ENCODE measurements around the gene RASSF4. TPM values are rescaled to one million over a fixed set of nuclear protein-coding genes. Genes with fewer than 3 reads are reported as not detected.

The RASSF4 gene
- total RNA-seq, 1 experiment from 2014 or later: 11.5 TPM

DNA sequence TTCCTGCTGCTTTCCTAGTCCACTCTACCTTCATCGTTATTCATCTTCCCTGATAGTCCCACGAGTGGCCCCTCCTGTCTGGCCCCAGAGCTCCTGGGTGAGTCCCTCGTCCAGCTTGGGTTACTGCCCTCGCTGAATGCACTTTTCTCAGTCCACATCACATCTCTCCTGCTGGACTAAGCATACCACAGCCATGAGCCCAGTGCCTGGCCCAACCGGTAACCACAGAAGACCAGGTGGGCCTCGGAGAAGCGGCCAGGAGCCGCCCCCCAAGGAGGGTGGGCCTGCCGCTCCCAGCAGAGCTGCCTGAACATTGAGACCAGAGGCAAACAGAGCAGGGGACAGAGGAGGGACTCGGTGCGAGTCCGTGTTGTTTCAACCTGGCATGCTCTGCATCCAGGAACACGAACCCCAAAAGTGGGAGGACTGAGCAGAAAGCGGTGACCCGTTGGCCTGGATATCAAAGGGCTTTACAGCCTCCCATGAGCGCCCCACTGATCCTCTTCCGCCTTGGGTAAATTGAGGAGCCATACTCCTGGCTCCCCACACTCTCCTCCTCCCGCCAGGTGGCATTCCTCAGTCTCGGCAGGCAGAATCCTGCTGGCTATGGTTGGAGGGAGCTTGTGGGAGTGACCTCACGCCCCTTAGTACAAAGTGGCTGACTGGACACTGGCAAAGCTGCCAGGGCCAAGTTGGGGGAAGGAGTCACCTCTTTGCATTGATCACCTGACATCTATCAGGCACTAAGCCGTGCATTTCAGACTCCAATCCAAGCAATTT is 35.2 kb upstream of the RASSF4 start:
- Mint-ChIP-seq H3K9me3 (no peaks in the 10 kb centered on the region; a peak in 2 of 5 replicates), H3K4me3 (no peak overlapping the region; a peak in 1 of 5 replicates), H3K36me3 (ENCODE audit: insufficient read depth in 1 of 3, low read depth in 3 of 3) (no peaks in the 10 kb centered on the region), H3K27me3 (ENCODE audit: low read depth) (peaks cover 22% of the 10 kb centered on the region), H3K4me1 (peaks cover 0 to 5% of the 10 kb centered on the region in 2 experiments; a peak in 2 of 4 replicates), H3K27ac (peak overlapping the region in 1 of 3 experiments; percentile 30; a peak in 1 of 7 replicates)
- H4K8ac ChIP-seq (replicated peaks; ENCODE audit: insufficient read length, low read depth, low read length): no peak overlapping the region
- H3K9ac ChIP-seq (ENCODE audit: extremely low read depth, insufficient read length, low read length): no peak overlapping the region
- H3K4me2 ChIP-seq (ENCODE audit: insufficient read depth, insufficient read length, low read length): no peak overlapping the region
- no peak overlapping the region for H2BK5ac ChIP-seq (ENCODE audit: insufficient read length, low read length)
- H3T11ph ChIP-seq (ENCODE audit: low read length): no peak overlapping the region
- H4K20me1 ChIP-seq (ENCODE audit: control insufficient read depth, insufficient read depth, insufficient read length): no peaks in the 10 kb centered on the region
- WGBS (ENCODE audit: extremely low coverage, insufficient read length, low lambda C conversion rate): no CpG with 5 or more reads among the region's 21 CpGs
- TF ChIP-seq CTCF (conservative IDR thresholded peaks at IDR 0.05): no peak
- no peak for DNase-seq
- no peaks in the 10 kb centered on the region for H3K9me3 ChIP-seq (ENCODE audit: control insufficient read depth, low read depth, low read length)
- no peak overlapping the region for H2BK15ac ChIP-seq (ENCODE audit: low read depth, low read length)
- H4K5ac ChIP-seq (ENCODE audit: insufficient read length, low read depth, low read length): no peak overlapping the region
- no peak overlapping the region for H4K91ac ChIP-seq (ENCODE audit: insufficient read length, low read depth, low read length)
- no peaks in the 10 kb centered on the region for H3K27me3 ChIP-seq (ENCODE audit: insufficient read depth, low read length)
- no peak overlapping the region for H3K27ac ChIP-seq (ENCODE audit: insufficient read length, low read depth, low read length)
- H3K14ac ChIP-seq (ENCODE audit: insufficient read depth, low read length): no peak overlapping the region; the same call in 1 of the 2 replicates
- no peak overlapping the region for H2BK20ac ChIP-seq (ENCODE audit: low read depth, low read length, poor library complexity, severe bottlenecking)
- no peak overlapping the region for H2BK120ac ChIP-seq (ENCODE audit: low read depth, low read length, poor library complexity, severe bottlenecking)
- H2AFZ ChIP-seq (ENCODE audit: low read length): no peak overlapping the region
- peak overlapping the region; percentile 31 for H3K18ac ChIP-seq (ENCODE audit: insufficient read length, low read depth, low read length)
- no peaks in the 10 kb centered on the region for H3K79me2 ChIP-seq (ENCODE audit: insufficient read depth, low read length)
- no peak overlapping the region for H3K4ac ChIP-seq (ENCODE audit: low read depth, low read length)
- no peak overlapping the region for H3K56ac ChIP-seq (ENCODE audit: insufficient read length, low read depth, low read length)
- H3K79me1 ChIP-seq (ENCODE audit: insufficient read depth, low read depth, low read length, poor library complexity, severe bottlenecking): no peaks in the 10 kb centered on the region
- no peaks in the 10 kb centered on the region for H3K23me2 ChIP-seq (ENCODE audit: insufficient read length, low read depth, low read length, poor library complexity, severe bottlenecking)
- H3K23ac ChIP-seq (ENCODE audit: insufficient read length, low read depth, low read length): no peak overlapping the region
- H2BK12ac ChIP-seq (ENCODE audit: insufficient read length, low read depth, low read length): no peak overlapping the region
- no peaks in the 10 kb centered on the region for H3K4me1 ChIP-seq (ENCODE audit: insufficient read depth, low read length)
- no peak overlapping the region for H2AK5ac ChIP-seq (ENCODE audit: insufficient read length, low read length)
